Measurements from ENCODE around the gene NKAIN4.
"Not testable (repeated sequence)": the region's sequence is repeated elsewhere in the genome, so short reads cannot be mapped to it uniquely, and the experiment has no call there.

Gene NKAIN4

DNA sequence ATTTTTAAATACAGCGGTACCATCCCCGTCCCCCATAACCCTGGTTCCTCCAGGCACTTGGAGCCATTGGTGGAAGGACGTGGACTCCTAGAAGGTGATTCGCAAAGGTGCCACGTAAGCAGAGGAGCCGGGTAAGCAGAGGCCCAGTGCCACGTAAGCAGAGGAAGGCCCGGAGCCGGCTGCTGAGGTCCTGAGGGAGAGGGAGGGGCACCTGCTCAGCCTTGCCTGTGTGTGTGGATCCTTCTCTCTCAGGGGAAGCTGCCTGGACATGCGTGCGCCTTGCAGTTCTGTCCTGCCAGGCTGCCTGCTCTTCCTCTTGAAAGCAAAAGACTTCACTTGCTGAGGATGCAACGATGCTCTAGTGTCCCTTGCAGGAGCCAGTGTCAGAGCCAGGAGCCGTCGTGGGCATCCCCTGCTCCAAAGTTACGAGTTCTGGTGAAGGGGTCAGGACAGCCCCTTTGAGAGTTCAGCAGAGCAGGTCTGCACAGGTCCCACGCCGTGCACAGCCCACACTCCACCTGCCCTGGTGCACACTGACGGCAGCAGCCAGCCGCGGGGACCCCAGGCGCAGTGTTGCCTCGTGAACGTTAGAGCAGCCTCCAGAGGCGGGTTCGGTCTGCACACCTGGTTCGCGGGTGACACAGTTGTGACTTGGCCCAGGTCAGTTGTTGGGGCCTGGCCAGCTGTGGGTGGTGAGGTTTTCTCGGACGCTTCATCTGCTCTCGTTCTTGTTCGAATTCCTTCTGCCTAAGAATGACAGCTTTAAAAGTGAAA lies 1.9 kb upstream of the NKAIN4 start:
- DNase-seq, result no peak

DNA sequence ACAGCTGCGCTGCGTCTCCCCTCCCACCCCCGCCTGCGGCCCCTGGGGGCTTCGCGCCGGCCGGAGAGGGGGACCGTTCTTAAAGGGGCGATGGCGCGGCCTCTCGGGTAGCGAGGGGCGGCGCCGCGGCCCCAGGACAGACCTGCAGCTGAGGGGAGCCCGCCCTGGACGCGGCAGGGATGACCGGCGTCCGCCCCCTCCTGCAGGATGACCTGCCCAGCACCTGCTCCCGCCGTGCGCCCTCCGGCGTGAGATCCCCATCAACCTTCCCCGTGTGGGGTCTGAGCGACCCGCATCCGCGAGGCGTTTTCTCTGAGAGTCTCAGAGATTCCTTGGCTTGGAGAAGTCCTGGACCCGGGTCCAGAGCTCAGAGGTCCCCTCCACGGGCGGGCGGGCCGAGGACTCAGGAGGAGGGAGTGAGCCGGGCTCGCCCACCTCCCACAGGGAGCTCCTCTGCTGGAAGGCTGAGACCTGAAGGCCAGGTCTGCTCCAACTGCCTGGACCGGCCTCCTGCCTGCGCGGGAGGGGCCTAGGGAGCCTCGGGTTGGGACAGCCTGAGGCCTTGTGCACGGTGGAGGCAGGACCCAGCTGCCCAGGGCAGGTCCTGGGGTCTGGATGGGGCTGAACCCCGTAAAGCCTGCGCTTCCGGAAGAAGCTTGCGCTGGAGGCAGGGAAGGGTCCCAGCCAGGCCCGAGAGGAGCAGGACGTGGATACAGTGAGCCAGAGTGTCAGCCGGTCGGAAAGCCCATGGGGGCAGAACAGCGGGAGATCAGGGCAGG lies 532 bp upstream of the NKAIN4 start:
- no peak for DNase-seq

DNA sequence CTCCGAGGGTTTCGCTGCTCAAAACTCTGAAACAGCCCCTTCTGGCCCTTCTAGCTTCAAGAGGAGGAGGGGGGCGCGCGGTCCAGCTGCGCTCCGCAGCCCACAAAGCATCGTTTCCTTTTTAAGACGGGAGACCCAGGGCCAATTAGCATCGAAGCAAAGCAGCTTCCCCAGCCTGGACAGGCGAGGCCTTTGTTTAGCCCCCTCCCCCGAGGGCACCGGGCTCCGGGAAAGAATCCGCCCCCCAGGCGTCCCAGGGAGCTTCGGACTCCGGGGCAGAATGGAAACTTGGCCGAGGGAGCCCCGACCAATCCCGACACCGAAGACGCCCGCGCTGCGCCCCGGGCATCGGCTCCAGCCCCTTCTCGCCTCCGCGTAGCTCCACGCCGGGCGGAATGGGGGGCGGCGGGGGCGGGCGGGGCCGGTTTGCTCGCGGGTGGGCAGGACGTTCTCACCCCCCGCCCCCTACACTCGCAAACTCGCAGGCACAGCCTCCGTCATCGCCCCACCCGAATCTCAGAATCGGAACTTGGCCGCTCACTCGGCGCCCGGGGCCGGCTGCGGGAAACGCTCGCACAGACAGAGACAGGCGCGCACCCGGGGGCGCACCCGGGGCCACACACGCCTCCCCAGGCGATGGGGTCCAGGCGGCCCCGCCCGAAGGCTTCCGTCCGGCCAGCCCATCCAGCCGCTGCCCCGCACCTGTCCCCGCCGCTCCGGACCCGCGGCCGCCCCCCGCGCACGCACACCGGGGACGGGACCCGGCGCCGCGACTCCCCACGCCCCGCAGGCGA lies 628 bp downstream of the NKAIN4 start:
- no peak for DNase-seq

DNA sequence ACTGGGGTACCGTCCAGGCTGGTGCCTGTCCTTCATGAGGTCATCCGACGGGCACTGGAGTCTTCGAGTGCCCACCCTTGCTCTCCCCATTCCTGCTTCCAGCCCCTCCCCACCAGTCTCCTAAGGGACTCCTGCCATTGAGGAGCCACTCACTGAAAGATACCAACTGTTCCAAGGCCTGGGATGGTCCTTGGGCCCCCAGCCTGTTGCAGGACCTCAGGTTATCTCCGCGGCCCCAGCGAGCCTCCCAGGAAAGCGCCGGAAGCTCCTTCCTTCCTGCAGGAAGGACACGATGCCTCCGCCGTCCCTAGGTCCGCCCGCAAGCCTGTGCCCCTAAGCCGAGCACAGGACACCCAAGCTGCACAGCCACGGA lies 1.2 kb downstream of the NKAIN4 start:
- no peak for DNase-seq

DNA sequence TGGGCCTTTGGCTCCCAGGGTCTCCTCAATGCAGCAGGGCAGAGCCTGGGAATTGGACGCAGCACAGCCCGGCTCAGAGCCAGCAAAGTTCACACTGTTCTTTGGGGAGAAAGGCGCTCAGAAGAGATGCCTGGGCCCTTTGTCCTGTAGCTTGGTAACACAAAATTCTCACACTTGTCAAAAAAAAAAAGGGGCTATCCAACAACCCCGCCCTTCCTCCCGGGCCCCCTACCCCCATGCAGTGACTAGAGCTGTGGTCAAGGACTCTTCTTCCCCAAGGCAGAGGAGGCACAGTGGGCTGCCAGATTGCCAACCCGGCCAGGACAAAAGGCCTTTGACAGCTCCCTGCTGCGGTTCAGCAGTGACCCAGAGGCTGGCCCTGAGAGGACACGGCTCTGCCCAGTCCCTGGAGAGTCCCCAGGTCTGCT lies 2.0 kb downstream of the NKAIN4 start:
- DNase-seq, result no peak

DNA sequence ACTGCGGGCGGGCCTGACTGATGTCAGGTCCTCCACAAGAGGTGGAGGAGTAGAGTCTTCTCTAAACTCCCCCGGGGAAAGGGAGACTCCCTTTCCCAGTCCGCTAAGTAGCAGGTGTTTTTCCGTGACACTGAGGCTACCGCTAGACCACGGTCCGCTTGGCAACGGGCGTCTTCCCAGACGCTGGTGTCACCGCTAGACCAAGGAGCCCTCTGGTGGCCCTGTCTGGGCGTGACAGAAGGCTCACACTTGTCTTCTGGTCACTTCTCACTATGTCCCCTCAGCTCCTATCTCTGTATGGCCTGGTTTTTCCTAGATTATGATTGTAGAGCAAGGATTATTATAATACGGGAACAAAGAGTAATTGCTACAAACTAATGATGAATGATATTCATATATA lies 2.9 kb downstream of the NKAIN4 start:
- not testable (repeated sequence) for DNase-seq

DNA sequence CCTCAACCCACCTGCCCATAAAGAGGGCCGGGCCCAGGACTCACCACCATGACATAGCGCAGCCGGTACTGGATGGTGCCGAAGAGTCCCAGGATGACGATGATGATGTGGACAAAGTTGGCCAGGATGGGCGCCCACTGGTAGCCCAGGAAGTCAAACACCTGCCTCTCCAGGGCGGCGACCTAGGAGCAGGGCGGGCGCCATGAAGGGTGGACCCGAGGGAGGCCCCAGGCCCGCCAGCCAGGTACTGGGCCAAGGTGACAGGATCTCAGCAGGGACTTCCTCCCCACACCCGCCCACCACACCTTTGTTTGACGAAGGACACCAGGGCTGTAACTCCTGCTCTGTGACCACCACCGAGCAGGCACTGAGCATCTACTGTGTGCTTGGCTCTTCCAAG lies 4.4 kb downstream of the NKAIN4 start:
- no peak for DNase-seq

DNA sequence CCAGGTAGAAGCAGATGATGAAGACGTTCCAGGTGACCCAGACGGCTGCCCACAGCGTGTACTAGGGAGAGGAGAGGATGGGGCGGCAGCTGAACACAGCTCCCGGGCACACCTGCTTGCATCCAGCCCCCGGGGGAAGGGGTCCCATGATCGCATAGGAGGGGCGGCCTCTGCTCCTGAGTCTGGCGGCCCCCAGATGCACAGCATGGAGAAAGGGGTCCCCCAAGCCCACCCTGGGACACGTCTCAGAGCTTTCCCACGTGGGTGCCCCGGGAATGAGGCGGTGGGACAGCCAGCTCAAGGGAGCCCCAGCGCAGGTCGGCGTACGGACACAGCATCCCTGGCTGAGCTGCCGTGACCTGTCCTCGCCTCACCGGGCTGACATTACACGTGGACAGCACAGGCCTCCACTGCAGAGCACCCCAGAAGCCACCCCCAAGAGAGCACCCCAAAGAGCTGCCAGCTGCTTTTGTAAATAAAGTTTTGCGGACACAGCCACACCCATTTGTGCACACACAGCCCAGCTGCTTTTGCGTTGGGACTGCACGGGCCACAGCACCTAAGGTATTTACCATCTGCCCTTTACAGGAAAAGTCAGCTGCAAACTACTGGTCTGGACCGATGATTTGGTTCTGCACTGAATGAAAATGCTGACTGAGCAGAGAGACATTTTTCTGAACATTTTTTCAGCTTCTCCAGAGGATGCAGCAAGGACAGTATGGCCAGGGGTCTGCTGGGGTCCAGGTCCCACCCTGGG lies 5.2 kb downstream of the NKAIN4 start:
- no peak for DNase-seq

DNA sequence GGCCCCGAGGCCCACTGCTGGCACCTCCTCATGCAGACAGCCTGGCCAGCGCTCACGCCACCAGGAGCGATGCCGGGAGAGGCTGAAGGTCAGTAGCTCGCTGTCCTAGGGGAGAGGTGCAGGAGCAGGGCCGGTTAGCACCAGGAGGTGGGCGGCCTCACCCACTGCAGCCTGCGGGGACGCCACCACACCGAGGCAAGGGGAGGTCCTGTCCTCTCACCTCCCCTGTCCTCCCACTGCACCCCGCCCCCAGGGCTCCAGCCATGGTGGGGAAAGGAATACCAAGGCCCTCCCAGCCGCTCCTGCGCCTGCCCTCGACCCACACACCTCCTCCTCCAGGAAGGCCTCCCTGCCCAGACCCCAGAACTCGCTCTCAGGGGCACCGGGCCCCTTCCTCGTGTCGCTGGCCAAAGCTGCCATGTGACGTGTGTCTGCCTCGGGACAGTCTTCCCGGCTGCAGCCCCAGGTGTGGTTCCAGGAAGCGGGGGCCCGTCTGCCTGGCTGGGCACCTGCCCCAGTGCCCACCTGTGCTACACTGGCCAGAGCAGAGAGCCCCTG lies 6.5 kb downstream of the NKAIN4 start:
- no peak for DNase-seq

DNA sequence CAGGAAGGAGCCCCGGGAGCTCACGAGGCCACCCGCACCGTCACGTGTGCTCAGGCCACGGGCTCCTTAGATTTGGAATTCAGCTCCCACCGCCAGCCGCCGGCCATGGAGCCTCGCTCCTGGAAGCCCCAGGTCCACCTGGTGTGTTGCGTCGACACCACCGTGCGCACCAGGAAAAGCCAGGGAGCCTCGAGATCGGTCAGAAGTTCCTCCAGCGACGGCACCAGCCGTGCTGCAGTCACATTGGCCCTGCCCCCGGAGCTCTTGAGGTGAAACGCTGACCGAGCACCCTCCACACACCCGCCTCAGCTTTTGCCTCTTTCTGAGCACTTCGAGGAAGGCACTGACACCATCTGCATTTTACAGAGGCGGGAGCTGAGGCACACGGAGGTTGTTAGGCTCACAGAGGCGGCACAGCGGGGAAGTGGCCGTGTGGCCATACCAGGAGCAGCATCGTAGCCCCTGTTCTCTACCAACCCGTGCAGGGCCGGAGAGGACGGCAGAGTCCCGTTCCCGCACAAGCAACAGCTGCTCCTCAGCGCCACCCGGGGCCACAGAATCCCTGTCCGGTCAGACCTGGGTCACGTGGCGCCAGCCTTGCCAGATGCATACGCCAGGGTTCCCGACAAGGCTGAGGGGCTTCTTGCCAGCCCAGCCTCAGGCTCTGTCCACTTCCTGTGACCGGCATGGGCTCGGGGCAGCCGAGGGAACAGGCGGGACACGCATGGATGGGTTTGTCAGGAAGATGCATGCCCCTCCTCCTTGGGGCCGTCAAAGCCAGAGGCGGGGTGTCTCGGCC lies 7.6 kb downstream of the NKAIN4 start:
- DNase-seq, result no peak

DNA sequence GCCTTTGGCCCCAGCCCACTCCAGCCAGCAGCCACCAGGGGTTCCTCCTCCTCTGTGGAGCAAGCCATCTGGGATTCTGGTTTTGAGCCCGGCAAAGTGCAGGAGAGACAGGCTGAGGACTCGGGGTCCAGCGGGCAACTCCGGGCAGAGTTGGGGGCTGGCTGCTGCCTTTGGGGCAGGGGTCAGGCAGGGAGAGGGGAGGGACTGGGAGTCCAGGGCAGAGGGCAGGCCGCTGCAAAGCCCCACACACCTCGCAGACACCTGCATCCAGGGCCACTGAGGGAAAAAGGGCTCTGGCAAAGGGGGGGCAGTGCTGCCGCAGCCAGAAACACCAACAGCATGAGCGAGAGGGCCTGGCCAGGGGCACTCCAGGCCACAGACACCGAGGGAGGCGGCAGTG lies 9.8 kb downstream of the NKAIN4 start:
- DNase-seq, result no peak

DNA sequence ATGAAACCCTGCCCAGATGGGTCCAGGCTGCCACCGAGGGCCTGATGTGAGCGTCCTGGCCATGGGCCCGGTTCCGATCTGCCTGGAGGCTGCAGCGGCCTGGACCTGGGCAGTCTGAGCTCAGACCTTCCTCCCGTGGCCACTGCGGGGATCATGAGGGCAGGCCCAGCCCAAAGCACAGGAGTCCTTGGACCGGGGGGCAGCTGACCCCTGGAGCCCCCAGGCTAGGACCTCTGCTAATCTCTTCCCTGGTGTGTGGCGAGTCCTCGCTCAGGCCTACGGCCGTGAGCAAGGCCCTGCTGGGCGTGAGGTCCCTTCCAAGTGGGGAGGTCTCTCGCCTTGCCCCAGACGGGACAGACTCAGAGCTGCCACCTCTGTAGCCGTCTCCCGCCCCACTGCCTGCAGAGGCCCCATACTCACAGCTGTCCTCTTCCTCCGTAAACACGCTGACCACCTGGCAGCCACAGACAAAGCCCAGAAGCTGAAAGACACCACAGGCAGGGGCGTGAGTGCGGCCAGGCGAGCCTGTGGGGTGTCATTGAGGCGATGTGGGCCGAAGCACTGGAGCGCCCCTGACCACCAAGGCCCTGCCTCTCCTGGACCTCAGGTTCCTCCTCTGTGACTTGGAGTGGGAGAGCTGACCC lies 10.5 kb downstream of the NKAIN4 start:
- DNase-seq, result no peak

DNA sequence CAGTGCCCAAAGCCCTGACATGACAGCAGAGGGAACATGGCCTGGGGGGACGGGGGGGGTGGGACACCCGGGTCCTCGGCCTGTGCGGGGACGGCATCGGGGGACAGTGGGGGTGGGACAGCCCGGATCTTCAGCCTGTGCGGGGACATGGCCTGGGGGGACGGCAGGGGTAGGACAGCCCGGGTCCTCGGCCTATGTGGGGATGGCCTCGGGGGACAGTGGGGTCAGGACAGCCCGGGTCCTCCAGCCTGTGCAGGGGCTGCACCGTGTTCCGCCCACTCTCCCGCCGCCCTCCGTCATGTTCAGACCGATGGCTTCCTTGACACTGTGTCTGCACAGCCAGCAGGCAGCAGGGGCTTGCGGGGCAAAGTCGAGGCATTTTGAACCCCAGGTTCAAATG lies 11.5 kb downstream of the NKAIN4 start:
- DNase-seq, result no peak

DNA sequence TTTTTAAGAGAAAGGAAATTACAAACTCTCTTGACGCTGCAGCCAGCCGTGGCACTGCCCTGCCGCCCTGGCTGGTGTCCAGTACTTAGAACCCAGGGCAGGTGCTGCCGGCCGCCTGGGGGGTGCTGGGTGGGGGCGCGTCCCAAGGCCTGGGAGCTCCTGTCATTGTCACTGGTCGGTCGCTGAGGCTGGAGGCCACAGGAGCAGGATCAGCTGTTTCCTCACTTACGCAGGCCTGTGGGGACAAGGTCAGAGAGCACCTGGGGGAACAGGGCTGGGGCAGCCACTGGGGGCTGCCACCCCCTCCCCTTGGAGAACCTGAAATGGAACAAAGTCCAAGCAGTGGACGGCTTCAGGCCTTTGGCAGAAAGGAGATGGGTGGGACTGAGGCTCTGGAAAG lies 13.0 kb downstream of the NKAIN4 start:
- peak; percentile 44 for DNase-seq

DNA sequence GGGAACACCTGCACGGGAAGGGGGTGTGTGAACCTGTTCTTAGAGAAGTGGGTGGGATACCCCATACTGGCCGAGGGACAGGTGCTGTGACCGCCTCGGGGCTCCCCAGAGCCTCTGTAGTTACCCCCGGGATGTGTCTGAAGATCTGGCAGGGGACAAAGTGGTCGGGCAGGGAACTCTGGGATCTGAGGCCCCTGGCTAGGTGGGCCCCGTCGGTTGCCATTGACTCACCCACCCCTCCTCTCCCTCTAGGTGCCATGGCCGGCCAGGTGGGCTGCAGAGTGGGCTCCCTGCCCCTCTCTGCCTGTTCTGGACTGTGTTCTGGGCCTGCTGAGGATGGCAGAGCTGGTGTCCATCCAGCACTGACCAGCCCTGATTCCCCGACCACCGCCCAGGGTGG lies 14.3 kb downstream of the NKAIN4 start:
- DNase-seq, result no peak

DNA sequence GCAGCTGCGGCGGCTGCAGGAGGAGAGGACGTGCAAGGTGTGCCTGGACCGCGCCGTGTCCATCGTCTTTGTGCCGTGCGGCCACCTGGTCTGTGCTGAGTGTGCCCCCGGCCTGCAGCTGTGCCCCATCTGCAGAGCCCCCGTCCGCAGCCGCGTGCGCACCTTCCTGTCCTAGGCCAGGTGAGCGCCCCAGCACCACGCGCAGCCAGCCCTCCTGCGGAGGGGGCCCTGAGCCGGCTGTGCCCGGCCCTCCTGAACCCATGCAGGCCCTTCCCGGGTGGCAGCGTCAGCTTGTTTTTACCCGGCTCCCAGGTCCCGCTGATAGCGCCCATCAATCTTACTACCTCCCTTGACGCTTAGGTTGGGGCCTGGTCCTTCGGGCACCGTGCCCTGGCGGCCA lies 14.8 kb downstream of the NKAIN4 start:
- no peak for DNase-seq

DNA sequence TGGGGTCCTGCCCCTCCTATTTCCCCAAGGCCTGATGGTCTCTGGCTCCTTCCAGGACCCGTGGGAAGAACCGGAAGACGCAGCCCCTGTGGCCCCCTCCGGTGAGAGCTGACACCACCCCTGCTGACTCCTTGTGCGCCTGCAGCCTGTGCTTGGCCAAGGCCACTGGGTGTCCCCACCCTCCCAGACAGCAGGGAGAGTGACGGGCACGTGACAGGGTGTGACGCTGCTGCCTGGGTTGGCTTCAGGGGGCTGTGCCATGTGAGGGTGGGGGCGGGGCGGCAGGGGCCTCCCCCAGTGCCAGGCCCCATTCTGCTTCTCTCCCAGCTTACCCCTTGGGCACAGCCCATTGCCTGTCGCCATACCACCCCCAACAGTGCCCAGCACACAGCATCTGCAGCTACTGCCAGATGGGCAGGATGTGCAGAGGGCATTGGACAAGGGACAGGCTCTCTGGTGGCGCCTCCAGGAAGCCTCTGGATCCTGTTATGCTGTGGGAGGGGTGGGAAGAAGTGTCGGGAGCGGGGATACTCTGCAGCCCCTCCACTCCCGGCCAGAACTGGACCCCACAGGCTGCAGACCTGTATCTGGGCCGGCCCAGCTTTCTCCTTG lies 15.6 kb downstream of the NKAIN4 start:
- DNase-seq, result no peak

DNA sequence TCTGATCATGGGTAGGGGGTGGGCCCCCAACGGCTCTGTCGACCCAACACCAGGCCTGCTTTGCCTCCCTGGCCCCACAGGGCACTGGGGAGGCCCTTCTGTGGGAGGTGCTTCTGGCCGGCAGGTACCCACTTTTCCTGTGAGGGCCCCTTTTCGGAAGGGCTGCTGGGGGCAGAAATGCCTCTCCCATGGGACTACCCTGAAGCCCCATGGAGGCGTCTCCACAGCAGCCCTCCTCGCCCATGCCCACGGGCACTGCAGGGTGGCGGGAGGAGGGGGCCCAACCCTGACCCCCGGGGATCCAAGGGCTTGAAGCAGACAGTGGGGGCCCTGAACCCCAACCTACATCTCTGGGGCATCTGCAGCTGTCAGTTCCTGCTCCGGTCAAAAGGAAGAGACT lies 16.2 kb downstream of the NKAIN4 start:
- DNase-seq, result no peak

DNA sequence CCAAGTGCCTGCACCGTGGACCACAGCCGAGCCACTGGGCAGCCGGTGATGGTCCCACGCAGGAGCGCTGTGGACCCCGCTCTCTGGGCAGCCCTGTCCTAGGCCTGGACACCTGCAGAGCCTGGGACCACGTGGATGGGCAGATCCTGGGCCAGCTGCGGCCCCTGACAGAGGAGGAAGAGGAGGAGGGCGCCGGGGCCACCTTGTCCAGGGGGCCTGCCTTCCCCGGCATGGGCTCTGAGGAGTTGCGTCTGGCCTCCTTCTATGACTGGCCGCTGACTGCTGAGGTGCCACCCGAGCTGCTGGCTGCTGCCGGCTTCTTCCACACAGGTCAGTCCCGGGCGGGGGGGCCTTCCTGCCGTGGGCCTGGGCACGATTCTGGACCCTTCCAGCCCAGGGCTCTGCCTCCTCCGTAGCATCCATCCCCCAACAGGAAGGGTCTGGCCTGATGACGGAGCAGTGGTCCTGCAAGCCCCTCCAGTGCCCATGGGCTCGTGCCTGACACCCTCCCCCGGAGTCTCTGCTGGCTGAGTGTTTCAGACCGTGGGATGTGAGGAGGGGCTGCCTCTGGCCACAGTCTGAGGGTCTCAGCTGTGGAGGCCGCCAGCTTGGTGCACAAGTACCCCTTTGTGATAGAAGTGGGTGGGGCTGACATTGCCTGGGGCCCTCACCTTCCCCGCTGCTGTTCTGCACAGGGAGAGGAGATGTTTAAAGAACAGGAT lies 18.0 kb downstream of the NKAIN4 start:
- DNase-seq, result no peak

DNA sequence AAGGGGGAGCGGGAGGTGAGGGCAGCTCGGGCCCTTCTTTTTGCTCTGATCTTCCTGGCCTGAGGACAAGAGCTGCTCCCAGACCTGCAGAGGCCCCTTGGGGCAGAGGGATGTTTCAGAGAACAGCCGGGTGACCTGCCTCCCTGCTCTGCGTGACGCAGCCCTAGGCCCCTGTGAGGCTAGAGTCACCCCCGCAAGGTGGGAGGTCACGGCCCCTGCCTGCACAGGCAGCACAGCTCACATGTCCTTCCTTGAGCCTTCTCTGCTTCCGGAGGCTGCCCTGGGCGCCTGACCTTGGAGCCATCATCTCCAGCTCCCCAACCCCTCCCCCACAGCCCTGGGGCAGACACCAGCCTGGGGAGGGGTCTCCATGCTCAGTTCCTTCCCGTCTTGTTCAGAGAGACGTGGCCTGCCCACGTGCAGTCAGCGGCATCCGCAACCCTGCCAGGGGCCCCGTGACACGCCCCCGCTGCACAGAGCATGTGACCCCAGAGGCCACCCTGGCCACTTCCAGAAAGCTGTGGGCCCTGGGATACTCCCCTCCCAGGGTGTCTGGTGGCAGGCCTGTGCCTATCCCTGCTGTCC lies 18.8 kb downstream of the NKAIN4 start, which contains the start of gene BIRC7:
Gene BIRC7 (plus strand): TSS at position 507 of the 585 bp plus-strand sequence. CDS start 192 bp downstream, outside the sequence.
- no peak for DNase-seq

Data from NCI-H345 (cell line).